Adrenal gland (tissue), 5 donors: ENCODE data around the gene GPRC5A.

Experiments used
- POLR2A ChIP-seq, 2 donors: fragments of 450-650 bp; IDR thresholded peaks; one replicate each; pipeline ENCODE4 v1.6.1; 2017; ENCODE audit warnings: antibody characterized with exemption in 2 of 2, mild to moderate bottlenecking in 2 of 2, moderate library complexity in 1 of 2
- TF ChIP-seq, protein P1 (sequence below), 6 experiments: fragments of 450-650 bp in 4 of 6; fragments of 200-600 bp in 2 of 6; sonication (generic) in 1 of 6; IDR thresholded peaks; 1 replicate in 5 of 6; 2 replicates in 1 of 6; pipeline versions ENCODE4 v1.5.1 to v1.8.0; 2016 to 2021; ENCODE audit warnings: antibody characterized with exemption in 6 of 6, mild to moderate bottlenecking in 2 of 6, moderate library complexity in 1 of 6
- donor health status: DM: no; HTN: no; CAD: no.

GRCh38 chr12:12951504-12951903 lies 60.1 kb downstream of the GPRC5A start:
- TF ChIP-seq, protein P1, sequence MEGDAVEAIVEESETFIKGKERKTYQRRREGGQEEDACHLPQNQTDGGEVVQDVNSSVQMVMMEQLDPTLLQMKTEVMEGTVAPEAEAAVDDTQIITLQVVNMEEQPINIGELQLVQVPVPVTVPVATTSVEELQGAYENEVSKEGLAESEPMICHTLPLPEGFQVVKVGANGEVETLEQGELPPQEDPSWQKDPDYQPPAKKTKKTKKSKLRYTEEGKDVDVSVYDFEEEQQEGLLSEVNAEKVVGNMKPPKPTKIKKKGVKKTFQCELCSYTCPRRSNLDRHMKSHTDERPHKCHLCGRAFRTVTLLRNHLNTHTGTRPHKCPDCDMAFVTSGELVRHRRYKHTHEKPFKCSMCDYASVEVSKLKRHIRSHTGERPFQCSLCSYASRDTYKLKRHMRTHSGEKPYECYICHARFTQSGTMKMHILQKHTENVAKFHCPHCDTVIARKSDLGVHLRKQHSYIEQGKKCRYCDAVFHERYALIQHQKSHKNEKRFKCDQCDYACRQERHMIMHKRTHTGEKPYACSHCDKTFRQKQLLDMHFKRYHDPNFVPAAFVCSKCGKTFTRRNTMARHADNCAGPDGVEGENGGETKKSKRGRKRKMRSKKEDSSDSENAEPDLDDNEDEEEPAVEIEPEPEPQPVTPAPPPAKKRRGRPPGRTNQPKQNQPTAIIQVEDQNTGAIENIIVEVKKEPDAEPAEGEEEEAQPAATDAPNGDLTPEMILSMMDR (IDR thresholded peaks at IDR 0.05), result no peak
- TF ChIP-seq POLR2A (IDR thresholded peaks at IDR 0.05), result no peak
